HEK293T (cell line): ENCODE measurements around the gene EPHB2.

Experiments
- BHLHE40 ChIP-seq: fragments of 450-650 bp; IDR thresholded peaks from 2 replicates; pipeline ENCODE4 v1.6.1; 2016; ENCODE audit warnings: mild to moderate bottlenecking, moderate library complexity, borderline replicate concordance
- HDGF ChIP-seq: fragments of 450-650 bp; IDR thresholded peaks from 2 replicates; pipeline ENCODE4 v1.6.1; 2017; ENCODE audit warnings: antibody characterized with exemption, borderline replicate concordance
- LEF1 ChIP-seq: fragments of 450-650 bp; IDR thresholded peaks from 2 replicates; pipeline ENCODE4 v1.6.1; 2017; ENCODE audit warnings: mild to moderate bottlenecking, borderline replicate concordance
- NFRKB ChIP-seq: fragments of 450-650 bp; IDR thresholded peaks from 2 replicates; pipeline ENCODE4 v1.6.1; 2016; ENCODE audit warnings: mild to moderate bottlenecking, moderate library complexity
- TARDBP ChIP-seq: fragments of 450-650 bp; IDR thresholded peaks from 2 replicates; pipeline ENCODE4 v1.6.1; 2016
- ZNF384 ChIP-seq: fragments of 450-650 bp; IDR thresholded peaks from 2 replicates; pipeline ENCODE4 v1.6.1; 2016

- TF ChIP-seq ZNF384 = no peak
- TF ChIP-seq LEF1 = no peak
- TF ChIP-seq TARDBP = no peak
- no peak for TF ChIP-seq NFRKB
- TF ChIP-seq HDGF = no peak
- no peak for TF ChIP-seq BHLHE40
Observed at GRCh38 chr1:22784737-22785136, 74.1 kb downstream of the EPHB2 start.
